Endometrium (tissue), 2 donors: ENCODE results near the gene MBD6.
"Not testable (repeated sequence)": the region's sequence is repeated elsewhere in the genome, so short reads cannot be mapped to it uniquely, and the experiment has no call there.

Experiments used
- FAIRE-seq: peaks from 2 replicates; lab custom pipeline; 2012; peaks lifted over from hg19 to GRCh38; lab: Jason Lieb, UNC
- donor health status: control.
- donor health status: control.

The MBD6 gene

GRCh38 chr12:57489157-57489641 is 33.4 kb upstream of the MBD6 start:
- FAIRE-seq = no peak

- no peak for FAIRE-seq
Measured at GRCh38 chr12:57490126-57490525, 32.5 kb upstream of the MBD6 start.

- no peak for FAIRE-seq
Measured at GRCh38 chr12:57491393-57492280, 31.0 kb upstream of the MBD6 start.

GRCh38 chr12:57495051-57495701 is 27.4 kb upstream of the MBD6 start:
- not testable (repeated sequence) for FAIRE-seq

- FAIRE-seq = no peak
Measured at GRCh38 chr12:57496822-57497221, 25.8 kb upstream of the MBD6 start.

- no peak for FAIRE-seq
Measured at GRCh38 chr12:57497223-57498131, 25.1 kb upstream of the MBD6 start.

GRCh38 chr12:57498132-57498502 is 24.5 kb upstream of the MBD6 start:
- no peak for FAIRE-seq

- no peak for FAIRE-seq
Measured at GRCh38 chr12:57498571-57498970, 24.1 kb upstream of the MBD6 start.

GRCh38 chr12:57500213-57500612 is 22.4 kb upstream of the MBD6 start:
- FAIRE-seq = no peak

- FAIRE-seq = not testable (repeated sequence)
Measured at GRCh38 chr12:57502311-57502969, 20.2 kb upstream of the MBD6 start.

GRCh38 chr12:57506541-57506940 is 16.1 kb upstream of the MBD6 start:
- not testable (repeated sequence) for FAIRE-seq

- not testable (repeated sequence) for FAIRE-seq
Measured at GRCh38 chr12:57507796-57508195, 14.8 kb upstream of the MBD6 start.

- no peak for FAIRE-seq
Measured at GRCh38 chr12:57511161-57511560, 11.5 kb upstream of the MBD6 start.

GRCh38 chr12:57511588-57512325 is 10.9 kb upstream of the MBD6 start:
- no peak for FAIRE-seq

GRCh38 chr12:57512665-57513064 is 10.0 kb upstream of the MBD6 start:
- FAIRE-seq = no peak

GRCh38 chr12:57513266-57513665 is 9.4 kb upstream of the MBD6 start:
- no peak for FAIRE-seq

GRCh38 chr12:57513677-57514076 is 8.9 kb upstream of the MBD6 start:
- FAIRE-seq = not testable (repeated sequence)

GRCh38 chr12:57514246-57514645 is 8.4 kb upstream of the MBD6 start:
- not testable (repeated sequence) for FAIRE-seq

- no peak for FAIRE-seq
Measured at GRCh38 chr12:57514720-57515407, 7.8 kb upstream of the MBD6 start.

- FAIRE-seq = no peak
Measured at GRCh38 chr12:57515408-57515933, 7.2 kb upstream of the MBD6 start.
